HepG2 (cell line): Measurements from ENCODE around the gene WDR35. TPM values are rescaled to one million over a fixed set of nuclear protein-coding genes. Genes with fewer than 3 reads are reported as not detected.

Experiments used
- ARID3A ChIP-seq: IDR thresholded peaks from 2 replicates; pipeline ENCODE4 v1.6.1; 2012; ENCODE audit warnings: low read depth, low read length, improper control_type of control experiment
- CCDC6 ChIP-seq: sonication (generic); formaldehyde crosslinking; IDR thresholded peaks from 2 replicates; pipeline ENCODE4 v1.8.1; 2022; ENCODE audit warnings: mild to moderate bottlenecking, missing genetic modification reagents, moderate library complexity
- FIP1L1 ChIP-seq: fragments of 200-400 bp; formaldehyde crosslinking; IDR thresholded peaks from 2 replicates; pipeline ENCODE4 v1.6.1; 2018; ENCODE audit warnings: low read depth, mild to moderate bottlenecking, low read length, moderate library complexity, borderline replicate concordance; ENCODE audit not compliant: insufficient read depth
- HOXA5 ChIP-seq: sonication (generic); formaldehyde crosslinking; IDR thresholded peaks from 2 replicates; pipeline ENCODE4 v1.4.0; 2020; ENCODE audit warnings: missing genetic modification reagents
- KLF6 ChIP-seq: IDR thresholded peaks from 2 replicates; pipeline ENCODE4 v1.8.0; 2016; ENCODE audit warnings: missing biosample characterization, missing genetic modification reagents
- NBN ChIP-seq: fragments of 450-650 bp; conservative IDR thresholded peaks from 2 replicates; pipeline ENCODE4 v1.6.1; 2017
- NCOA1 ChIP-seq: sonication (generic); formaldehyde crosslinking; IDR thresholded peaks from 2 replicates; pipeline ENCODE4 v1.9.0; 2021; ENCODE audit warnings: missing genetic modification reagents
- REPIN1 ChIP-seq: sonication (generic); formaldehyde crosslinking; IDR thresholded peaks from 2 replicates; pipeline ENCODE4 v1.8.0; 2022; ENCODE audit warnings: missing genetic modification reagents, low read depth, mild to moderate bottlenecking, borderline replicate concordance
- SMYD3 ChIP-seq: sonication (generic); formaldehyde crosslinking; IDR thresholded peaks from 2 replicates; pipeline ENCODE4 v1.8.1; 2023; ENCODE audit warnings: mild to moderate bottlenecking, missing genetic modification reagents
- SNAPC2 ChIP-seq: sonication (generic); formaldehyde crosslinking; IDR thresholded peaks from 2 replicates; pipeline ENCODE4 v1.8.1; 2022; ENCODE audit warnings: mild to moderate bottlenecking, missing genetic modification reagents
- ZNF10 ChIP-seq: sonication (generic); formaldehyde crosslinking; IDR thresholded peaks from 2 replicates; pipeline ENCODE4 v1.4.0; 2020; ENCODE audit warnings: mild to moderate bottlenecking, low read depth, missing genetic modification reagents, borderline replicate concordance
- ZNF282 ChIP-seq: fragments of 450-650 bp; IDR thresholded peaks from 2 replicates; pipeline ENCODE4 v1.6.1; 2018; ENCODE audit not compliant: partially characterized antibody
- ZNF331 ChIP-seq: sonication (generic); formaldehyde crosslinking; IDR thresholded peaks from 2 replicates; pipeline ENCODE4 v1.4.0; 2020; ENCODE audit warnings: missing genetic modification reagents
- ZNF362 ChIP-seq: sonication (generic); formaldehyde crosslinking; IDR thresholded peaks from 2 replicates; pipeline ENCODE4 v1.4.0; 2020; ENCODE audit warnings: missing genetic modification reagents, mild to moderate bottlenecking, borderline replicate concordance
- ZNF431 ChIP-seq: sonication (generic); formaldehyde crosslinking; IDR thresholded peaks from 2 replicates; pipeline ENCODE4 v1.9.0; 2022; ENCODE audit warnings: missing genetic modification reagents, low read depth, mild to moderate bottlenecking, borderline replicate concordance
- ZNF503 ChIP-seq: sonication (generic); formaldehyde crosslinking; IDR thresholded peaks from 2 replicates; pipeline ENCODE4 v1.4.0; 2020; ENCODE audit warnings: missing genetic modification reagents
- ZNF512B ChIP-seq: sonication (generic); formaldehyde crosslinking; IDR thresholded peaks from 2 replicates; pipeline ENCODE4 v1.5.1; 2020; ENCODE audit warnings: missing genetic modification reagents, mild to moderate bottlenecking, borderline replicate concordance
- ZNF589 ChIP-seq: sonication (generic); formaldehyde crosslinking; conservative IDR thresholded peaks from 2 replicates; pipeline ENCODE4 v1.8.0; 2022; ENCODE audit warnings: mild to moderate bottlenecking, moderate library complexity, missing genetic modification reagents
- ZNF878 ChIP-seq: sonication (generic); formaldehyde crosslinking; IDR thresholded peaks from 2 replicates; pipeline ENCODE4 v1.8.1; 2023; ENCODE audit warnings: mild to moderate bottlenecking, missing genetic modification reagents, moderate library complexity
- polyA plus RNA-seq, 8 experiments: library from polyadenylated mRNA; depleted of rRNA in 3 of 8; stranded (reverse) in 7 of 8; unstranded in 1 of 8; fragments of >200 nt; fragmentation: Illumina TruSeq in 4 of 8; extraction: Trizol in 4 of 8; gene quantifications; 2 replicates each; pipeline versions ENCODE4 v1.2.1 to v1.2.3, GENCODE V29; 2011 to 2016; ENCODE audit warnings: low read depth in 4 of 8, missing spikeins in 1 of 8, mixed read lengths in 1 of 8; ENCODE audit not compliant: insufficient read depth in 1 of 8
- total RNA-seq, 5 experiments: library from RNA; depleted of rRNA; stranded (reverse); fragments of >200 nt; fragmentation: Illumina TruSeq; extraction: Trizol; gene quantifications; 2 replicates each; pipeline ENCODE4 v1.2.3, GENCODE V29; 2016; ENCODE audit warnings: low read depth in 1 of 5

The WDR35 gene
- total and polyA plus RNA-seq, 2 of the 13 experiments (the other 11 are each of a cell fraction or from before 2014, with no cell fraction given) = 11.1 to 19.6 TPM

- TF ChIP-seq ZNF362 (CRISPR knock-in tag) = no peak
- no peak for TF ChIP-seq NBN
- no peak for TF ChIP-seq ZNF282
- no peak for TF ChIP-seq FIP1L1
- no peak for TF ChIP-seq ZNF331 (CRISPR knock-in tag)
- peak; percentile 12; the same call in 1 of the 2 replicates for TF ChIP-seq REPIN1 (CRISPR knock-in tag)
- 0 out of 2 replicates have a peak, but pooled peaks have one; percentile 27 for TF ChIP-seq CCDC6 (CRISPR knock-in tag)
- TF ChIP-seq KLF6 (CRISPR knock-in tag) = no peak
- TF ChIP-seq SMYD3 = 0 out of 2 replicates have a peak, but pooled peaks have one; percentile 25
- TF ChIP-seq ARID3A = 0 out of 2 replicates have a peak, but pooled peaks have one; percentile 37
- TF ChIP-seq ZNF589 = no peak
- no peak for TF ChIP-seq ZNF431 (CRISPR knock-in tag)
- TF ChIP-seq ZNF512B = 0 out of 2 replicates have a peak, but pooled peaks have one; percentile 48
- no peak; the same call in 1 of the 2 replicates for TF ChIP-seq SNAPC2
- TF ChIP-seq ZNF878 (CRISPR knock-in tag) = 0 out of 2 replicates have a peak, but pooled peaks have one; percentile 31
- TF ChIP-seq NCOA1 (CRISPR knock-in tag) = 0 out of 2 replicates have a peak, but pooled peaks have one; percentile 5
- TF ChIP-seq ZNF10 = no peak
- TF ChIP-seq ZNF503 (CRISPR knock-in tag) = no peak
- 0 out of 2 replicates have a peak, but pooled peaks have one; percentile 22 for TF ChIP-seq HOXA5
Observed at GRCh38 chr2:19899985-19900930, 89.6 kb downstream of the WDR35 start (continued).
